GM23248 (cell line): Measurements from ENCODE around the gene HDAC4. TPM values are rescaled to one million over a fixed set of nuclear protein-coding genes. Genes with fewer than 3 reads are reported as not detected.

Experiments used
- DNase-seq: peaks from one replicate; pipeline ENCODE4 v3.0.0-alpha.2; 2015
- H2AFZ ChIP-seq: fragments of 200-600 bp; sonication (generic); 2 replicates; pipeline ENCODE4 v1.6.1; 2016; ENCODE audit warnings: antibody characterized with exemption
- H3F3A ChIP-seq: fragments of 200-600 bp; sonication (generic); 2 replicates; pipeline ENCODE4 v1.6.1; 2016; ENCODE audit warnings: mild to moderate bottlenecking, antibody characterized with exemption, mixed run types; ENCODE audit not compliant: insufficient read depth
- H3K27ac ChIP-seq: fragments of 200-600 bp; sonication (generic); 2 replicates; pipeline ENCODE4 v1.5.1; 2016; ENCODE audit warnings: mild to moderate bottlenecking
- H3K27me3 ChIP-seq: fragments of 200-600 bp; sonication (generic); replicated peaks from 2 replicates; pipeline ENCODE4 v1.6.1; 2016; ENCODE audit warnings: mild to moderate bottlenecking; ENCODE audit not compliant: insufficient read depth
- H3K36me3 ChIP-seq: fragments of 200-600 bp; sonication (generic); 2 replicates; pipeline ENCODE4 v1.6.1; 2016; ENCODE audit warnings: low read depth, mild to moderate bottlenecking
- H3K4me1 ChIP-seq: fragments of 200-600 bp; sonication (generic); 2 replicates; pipeline ENCODE4 v1.6.1; 2016; ENCODE audit warnings: mild to moderate bottlenecking; ENCODE audit not compliant: insufficient read depth
- H3K4me2 ChIP-seq: fragments of 200-600 bp; sonication (generic); one replicate; pipeline ENCODE4 v1.6.1; 2016; ENCODE audit warnings: mild to moderate bottlenecking; ENCODE audit not compliant: unreplicated experiment
- H3K4me3 ChIP-seq: fragments of 200-600 bp; sonication (generic); 2 replicates; pipeline ENCODE4 v1.5.1; 2016; ENCODE audit warnings: mild to moderate bottlenecking
- H3K79me2 ChIP-seq: fragments of 200-600 bp; sonication (generic); 2 replicates; pipeline ENCODE4 v1.6.1; 2016; ENCODE audit warnings: mild to moderate bottlenecking; ENCODE audit not compliant: insufficient read depth
- H3K9ac ChIP-seq: fragments of 200-600 bp; sonication (generic); 2 replicates; pipeline ENCODE4 v1.6.1; 2016; ENCODE audit warnings: mild to moderate bottlenecking
- H3K9me2 ChIP-seq: fragments of 200-600 bp; sonication (generic); 2 replicates; pipeline ENCODE4 v1.6.1; 2016; ENCODE audit warnings: mixed run types, mild to moderate bottlenecking, moderate library complexity; ENCODE audit not compliant: insufficient read depth
- H3K9me3 ChIP-seq: fragments of 200-600 bp; sonication (generic); one replicate; pipeline ENCODE4 v1.6.1; 2017; ENCODE audit warnings: low read depth
- H4K20me1 ChIP-seq: fragments of 200-600 bp; sonication (generic); 2 replicates; pipeline ENCODE4 v1.6.0; 2016; ENCODE audit not compliant: insufficient read depth
- EZH2 ChIP-seq: fragments of 200-600 bp; sonication (generic); IDR thresholded peaks from 2 replicates; pipeline ENCODE4 v1.6.1; 2018; ENCODE audit warnings: antibody characterized with exemption, mild to moderate bottlenecking; ENCODE audit not compliant: insufficient read depth, poor library complexity, severe bottlenecking
- EZH2phosphoT487 ChIP-seq: fragments of 200-600 bp; sonication (generic); IDR thresholded peaks from 2 replicates; pipeline ENCODE4 v1.6.1; 2018; ENCODE audit warnings: antibody characterized with exemption, moderate library complexity, mild to moderate bottlenecking, low read depth; ENCODE audit not compliant: insufficient read depth
- WGBS, 2 experiments: methylation state at CpG; one replicate each; pipeline ENCODE4 v1.1.6; 2015 to 2017; ENCODE audit warnings: low lambda C conversion rate in 2 of 2, low coverage in 1 of 2; ENCODE audit errors: missing lambda C conversion rate in 2 of 2; 5-methylcytosine and 5-hydroxymethylcytosine counted together
- in situ Hi-C: fragments of 300-500 bp; cut with MboI; formaldehyde crosslinking; loops from 2 replicates; pipeline ENCODE4 v1.15.0; 2020
- polyA plus RNA-seq: library from polyadenylated mRNA; unstranded; fragments of >200 nt; fragmentation: Nextera tagmentation; extraction: Ambion mirVana; gene quantifications from 2 replicates; pipeline ENCODE4 v1.2.1, GENCODE V29; 2016
- total RNA-seq: library from RNA; depleted of rRNA; stranded (reverse); fragments of >200 nt; shearing (Covaris generic); gene quantifications from 2 replicates; pipeline ENCODE4 v1.2.3, GENCODE V29; 2014

Gene HDAC4
- total and polyA plus RNA-seq, 2 experiments from 2014 or later = 2.1 to 6.3 TPM

GRCh38 chr2:239061121-239061666, 339.6 kb downstream of the HDAC4 start:
- Histone ChIP-seq H3K36me3 (0 out of 2 replicates have a peak, but pooled peaks cover 3% of the 10 kb centered on the region), H3K9me3 (no peaks in the 10 kb centered on the region), H3K9ac (no peak overlapping the region), H3K4me3 (no peak overlapping the region), H3K27me3 (no peaks in the 10 kb centered on the region), H3K9me2 (no peaks in the 10 kb centered on the region), H3K79me2 (no peaks in the 10 kb centered on the region), H3F3A (no peaks in the 10 kb centered on the region), H3K4me2 (no peak overlapping the region), H3K27ac (no peak overlapping the region), H2AFZ (no peak overlapping the region), H4K20me1 (no peaks in the 10 kb centered on the region), H3K4me1 (no peaks in the 10 kb centered on the region)
- in situ Hi-C loops = no loop called here
- 87 to 91% methylated on average over 12 of the region's 12 CpGs for WGBS, 2 experiments
- DNase-seq = no peak
- TF ChIP-seq EZH2phosphoT487 = no peak
- no peak for TF ChIP-seq EZH2

DNA sequence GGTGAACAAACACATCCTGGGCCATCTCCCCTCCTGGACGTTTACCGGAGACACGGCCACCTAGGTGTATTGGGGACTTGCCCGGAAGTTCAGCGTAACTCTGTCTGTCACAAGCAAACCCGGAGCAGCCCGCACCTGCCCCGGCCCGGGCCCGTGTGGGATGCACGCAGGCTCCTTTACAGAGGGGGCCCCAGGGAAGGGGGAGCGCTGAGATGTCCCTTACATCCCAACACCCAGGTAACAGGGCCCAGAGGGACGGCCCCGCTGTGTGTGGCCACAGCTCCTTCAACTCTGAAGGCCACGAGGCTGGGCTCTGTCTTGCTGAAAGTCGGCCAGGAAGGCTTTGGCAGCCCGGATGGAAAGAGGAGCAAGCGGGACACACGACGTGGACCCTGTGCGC, 340.1 kb downstream of the HDAC4 start:
- whole genome bisulfite sequencing, 2 experiments = 94 to 95% methylated on average over 20 to 21 of the region's 21 CpGs
- Histone ChIP-seq H3K9ac (no peak overlapping the region), H3K36me3 (0 out of 2 replicates have a peak, but pooled peaks cover 3% of the 10 kb centered on the region), H3K4me3 (no peak overlapping the region), H2AFZ (no peak overlapping the region), H3K4me2 (no peak overlapping the region), H3K4me1 (no peaks in the 10 kb centered on the region), H3K79me2 (no peaks in the 10 kb centered on the region), H3K9me3 (no peaks in the 10 kb centered on the region), H3K9me2 (no peaks in the 10 kb centered on the region), H3F3A (no peaks in the 10 kb centered on the region), H3K27me3 (no peaks in the 10 kb centered on the region), H3K27ac (no peak overlapping the region), H4K20me1 (no peaks in the 10 kb centered on the region)
- TF ChIP-seq EZH2 (no peak), EZH2phosphoT487 (no peak)
- in situ Hi-C loops = no loop called here
- no peak for DNase-seq

DNA sequence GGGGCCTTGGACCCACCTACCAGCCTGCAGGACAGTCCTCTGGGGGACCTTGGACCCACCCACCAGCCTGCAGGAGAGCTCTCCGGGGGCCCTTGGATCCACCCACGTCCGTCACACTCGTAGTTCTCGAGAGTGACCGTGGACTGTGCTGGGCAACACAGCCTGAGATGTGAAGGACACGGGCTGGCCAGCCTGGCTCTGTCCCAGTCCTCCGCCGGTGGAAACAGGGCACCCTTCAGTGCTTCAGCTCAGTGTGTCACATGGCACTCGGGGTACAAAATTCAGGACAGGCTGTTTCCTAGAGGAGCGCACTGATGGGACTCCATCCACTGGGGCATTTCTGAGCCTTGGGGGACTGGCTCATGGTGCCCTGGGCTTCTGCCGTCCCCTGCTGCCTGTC, 341.0 kb downstream of the HDAC4 start:
- DNase-seq = no peak
- Histone ChIP-seq H3K9me3 (no peaks in the 10 kb centered on the region), H4K20me1 (no peaks in the 10 kb centered on the region), H3K36me3 (peaks cover 3% of the 10 kb centered on the region; the same call in 1 of the 2 replicates), H3K9ac (no peak overlapping the region), H2AFZ (no peak overlapping the region), H3K4me2 (no peak overlapping the region), H3K4me3 (no peak overlapping the region), H3K79me2 (no peaks in the 10 kb centered on the region), H3K9me2 (no peaks in the 10 kb centered on the region), H3K27me3 (no peaks in the 10 kb centered on the region), H3K4me1 (no peaks in the 10 kb centered on the region), H3K27ac (no peak overlapping the region), H3F3A (no peaks in the 10 kb centered on the region)
- WGBS, 2 experiments = 97% methylated on average over 10 to 12 of the region's 12 CpGs
- in situ Hi-C loops = no loop called here
- TF ChIP-seq EZH2 = no peak

DNA sequence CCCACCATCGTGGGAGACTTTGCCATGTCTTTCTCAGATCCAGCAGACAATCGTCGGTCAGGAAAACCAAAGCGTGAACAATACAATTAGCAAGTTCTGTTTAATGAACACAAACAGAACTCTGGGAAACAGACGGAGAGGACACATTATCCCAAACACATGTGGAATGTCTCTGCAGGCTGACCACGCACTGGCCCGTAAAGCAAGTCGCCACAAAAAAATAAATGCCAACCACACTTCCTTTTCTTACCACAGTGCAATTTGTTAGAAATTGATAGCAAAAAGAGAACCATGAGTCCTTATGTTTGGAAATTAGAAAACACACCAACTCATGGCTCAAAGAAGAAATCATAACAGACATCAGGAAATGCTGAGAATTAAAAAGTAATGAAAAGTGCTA, 342.1 kb downstream of the HDAC4 start:
- WGBS, 2 experiments = 92 to 95% methylated on average over 8 of the region's 8 CpGs
- H3K4me3 ChIP-seq = no peak overlapping the region
- H3F3A ChIP-seq = no peaks in the 10 kb centered on the region
- no peak for DNase-seq
- no peaks in the 10 kb centered on the region for H3K9me2 ChIP-seq
- peaks cover 3% of the 10 kb centered on the region; the same call in 1 of the 2 replicates for H3K36me3 ChIP-seq
- no peak overlapping the region for H3K4me2 ChIP-seq
- no peaks in the 10 kb centered on the region for H4K20me1 ChIP-seq
- no peak overlapping the region for H3K27ac ChIP-seq
- no peaks in the 10 kb centered on the region for H3K9me3 ChIP-seq
- in situ Hi-C loops = no loop called here
- no peak overlapping the region for H3K9ac ChIP-seq
- H3K79me2 ChIP-seq = no peaks in the 10 kb centered on the region
- no peak for TF ChIP-seq EZH2
- no peak for TF ChIP-seq EZH2phosphoT487
- no peaks in the 10 kb centered on the region for H3K27me3 ChIP-seq
- no peaks in the 10 kb centered on the region for H3K4me1 ChIP-seq
- H2AFZ ChIP-seq = no peak overlapping the region

- Histone ChIP-seq H3K79me2 (no peaks in the 10 kb centered on the region), H3K4me3 (no peak overlapping the region), H3K9me3 (no peaks in the 10 kb centered on the region), H3K36me3 (peaks cover 3% of the 10 kb centered on the region; the same call in 1 of the 2 replicates), H3K4me2 (no peak overlapping the region), H3K9me2 (no peaks in the 10 kb centered on the region), H4K20me1 (no peaks in the 10 kb centered on the region), H3K9ac (no peak overlapping the region), H2AFZ (no peak overlapping the region), H3F3A (no peaks in the 10 kb centered on the region), H3K27ac (no peak overlapping the region), H3K27me3 (no peaks in the 10 kb centered on the region), H3K4me1 (no peaks in the 10 kb centered on the region)
- WGBS, 2 experiments = 88 to 98% methylated on average over 2 of the region's 2 CpGs
- in situ Hi-C loops = no loop called here
- no peak for DNase-seq
- TF ChIP-seq EZH2phosphoT487 (no peak), EZH2 (no peak)
These were observed 343.3 kb downstream of the HDAC4 start for GRCh38 chr2:239057533-239057932.
